ENCODE data around the gene CASR. TPM values are rescaled to one million over a fixed set of nuclear protein-coding genes. Genes with fewer than 3 reads are reported as not detected.

Gene CASR
- total RNA-seq, 1 donor from 2014 or later = not detected

GRCh38 chr3:122227036-122227781 is 43.7 kb downstream of the CASR start:
- no peak overlapping the region for H3K4me3 Mint-ChIP-seq (ENCODE audit: unreplicated experiment)
- no peaks in the 10 kb centered on the region for H3K4me1 Mint-ChIP-seq (ENCODE audit: low read depth, unreplicated experiment)
- no peak for DNase-seq
- no peaks in the 10 kb centered on the region for H3K27me3 Mint-ChIP-seq (ENCODE audit: unreplicated experiment)
- H3K27ac Mint-ChIP-seq (ENCODE audit: unreplicated experiment) = no peak overlapping the region
- H3K9me3 Mint-ChIP-seq (ENCODE audit: unreplicated experiment) = peaks cover 2% of the 10 kb centered on the region
- H3K36me3 Mint-ChIP-seq (ENCODE audit: unreplicated experiment) = peaks cover 5% of the 10 kb centered on the region
- no peak for TF ChIP-seq CTCF (IDR thresholded peaks at IDR 0.05; ENCODE audit: partially characterized antibody, unreplicated experiment)

GRCh38 chr3:122230174-122230573 is 46.7 kb downstream of the CASR start:
- Mint-ChIP-seq H3K4me3 (ENCODE audit: unreplicated experiment) (no peak overlapping the region), H3K9me3 (ENCODE audit: unreplicated experiment) (no peaks in the 10 kb centered on the region), H3K27me3 (ENCODE audit: unreplicated experiment) (no peaks in the 10 kb centered on the region), H3K4me1 (ENCODE audit: low read depth, unreplicated experiment) (no peaks in the 10 kb centered on the region), H3K36me3 (ENCODE audit: unreplicated experiment) (peaks cover 5% of the 10 kb centered on the region), H3K27ac (ENCODE audit: unreplicated experiment) (no peak overlapping the region)
- no peak for DNase-seq
- no peak for TF ChIP-seq CTCF (IDR thresholded peaks at IDR 0.05; ENCODE audit: partially characterized antibody, unreplicated experiment)

GRCh38 chr3:122231465-122232157 is 48.1 kb downstream of the CASR start:
- TF ChIP-seq CTCF (IDR thresholded peaks at IDR 0.05; ENCODE audit: partially characterized antibody, unreplicated experiment) = no peak
- DNase-seq = no peak
- Mint-ChIP-seq H3K36me3 (ENCODE audit: unreplicated experiment) (no peaks in the 10 kb centered on the region), H3K4me1 (ENCODE audit: low read depth, unreplicated experiment) (no peaks in the 10 kb centered on the region), H3K9me3 (ENCODE audit: unreplicated experiment) (no peaks in the 10 kb centered on the region), H3K27ac (ENCODE audit: unreplicated experiment) (no peak overlapping the region), H3K27me3 (ENCODE audit: unreplicated experiment) (no peaks in the 10 kb centered on the region), H3K4me3 (ENCODE audit: unreplicated experiment) (no peak overlapping the region)

GRCh38 chr3:122232485-122232884 is 49.0 kb downstream of the CASR start:
- Mint-ChIP-seq H3K9me3 (ENCODE audit: unreplicated experiment) (no peaks in the 10 kb centered on the region), H3K27ac (ENCODE audit: unreplicated experiment) (no peak overlapping the region), H3K27me3 (ENCODE audit: unreplicated experiment) (no peaks in the 10 kb centered on the region), H3K4me1 (ENCODE audit: low read depth, unreplicated experiment) (no peaks in the 10 kb centered on the region), H3K4me3 (ENCODE audit: unreplicated experiment) (no peak overlapping the region), H3K36me3 (ENCODE audit: unreplicated experiment) (no peaks in the 10 kb centered on the region)
- no peak for DNase-seq
- no peak for TF ChIP-seq CTCF (IDR thresholded peaks at IDR 0.05; ENCODE audit: partially characterized antibody, unreplicated experiment)
